Measurements from ENCODE around the gene AMH.

DNA sequence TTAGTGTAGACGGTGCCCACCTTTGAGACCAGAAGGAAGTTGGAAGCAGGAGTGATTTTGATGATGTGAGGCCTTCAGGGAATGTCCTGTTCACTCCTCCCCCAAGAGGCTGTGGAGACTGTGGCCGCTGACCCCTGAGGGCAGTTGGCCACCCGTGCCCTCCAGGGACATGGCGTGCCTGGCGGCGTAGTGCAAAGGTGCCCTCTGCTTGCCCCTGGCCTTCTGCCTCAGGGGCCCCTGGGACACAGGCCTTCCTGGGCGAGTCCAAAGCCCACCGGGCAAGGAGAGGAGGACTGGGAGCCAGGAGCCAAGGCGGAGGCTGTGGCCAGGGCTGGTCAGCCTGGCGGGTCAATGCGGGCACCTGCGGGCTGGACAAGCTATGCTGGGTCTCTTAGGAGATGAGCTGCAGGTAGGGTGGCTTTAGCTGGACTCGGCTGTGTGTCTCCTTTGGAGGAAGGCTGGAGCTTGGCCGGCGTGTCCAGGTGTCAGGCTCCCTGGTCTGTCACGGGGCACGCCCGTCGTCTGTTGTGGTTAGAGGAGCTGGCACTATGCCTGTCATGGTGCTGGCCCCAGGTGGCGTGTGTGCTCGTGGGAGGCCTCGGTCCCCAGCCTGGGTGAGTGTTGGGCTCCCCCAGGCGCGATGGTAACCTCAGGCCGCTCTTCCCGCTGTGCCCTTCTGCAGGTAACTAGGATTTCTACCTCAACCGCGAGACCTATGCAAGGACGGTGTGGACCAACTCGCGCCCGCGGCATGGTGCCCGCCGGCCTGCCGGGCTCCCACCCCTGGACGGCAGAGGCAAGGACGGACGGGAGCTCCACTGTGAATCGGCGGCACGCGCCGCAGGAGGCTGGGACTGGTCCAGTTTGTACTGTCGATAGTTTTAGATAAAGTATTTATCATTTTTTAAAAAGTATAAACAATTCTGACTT lies 19.8 kb upstream of the AMH start:
- TF ChIP-seq, protein P1, sequence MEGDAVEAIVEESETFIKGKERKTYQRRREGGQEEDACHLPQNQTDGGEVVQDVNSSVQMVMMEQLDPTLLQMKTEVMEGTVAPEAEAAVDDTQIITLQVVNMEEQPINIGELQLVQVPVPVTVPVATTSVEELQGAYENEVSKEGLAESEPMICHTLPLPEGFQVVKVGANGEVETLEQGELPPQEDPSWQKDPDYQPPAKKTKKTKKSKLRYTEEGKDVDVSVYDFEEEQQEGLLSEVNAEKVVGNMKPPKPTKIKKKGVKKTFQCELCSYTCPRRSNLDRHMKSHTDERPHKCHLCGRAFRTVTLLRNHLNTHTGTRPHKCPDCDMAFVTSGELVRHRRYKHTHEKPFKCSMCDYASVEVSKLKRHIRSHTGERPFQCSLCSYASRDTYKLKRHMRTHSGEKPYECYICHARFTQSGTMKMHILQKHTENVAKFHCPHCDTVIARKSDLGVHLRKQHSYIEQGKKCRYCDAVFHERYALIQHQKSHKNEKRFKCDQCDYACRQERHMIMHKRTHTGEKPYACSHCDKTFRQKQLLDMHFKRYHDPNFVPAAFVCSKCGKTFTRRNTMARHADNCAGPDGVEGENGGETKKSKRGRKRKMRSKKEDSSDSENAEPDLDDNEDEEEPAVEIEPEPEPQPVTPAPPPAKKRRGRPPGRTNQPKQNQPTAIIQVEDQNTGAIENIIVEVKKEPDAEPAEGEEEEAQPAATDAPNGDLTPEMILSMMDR (IDR thresholded peaks at IDR 0.05): no peak
- no peak for TF ChIP-seq TEAD1 (CRISPR knock-in tag; IDR thresholded peaks at IDR 0.05)
- no peak for TF ChIP-seq GABPB1 (CRISPR knock-in tag; IDR thresholded peaks at IDR 0.05)
- TF ChIP-seq ZNF121 (CRISPR knock-in tag; IDR thresholded peaks at IDR 0.05): no peak
- TF ChIP-seq SMAD3 (CRISPR knock-in tag; IDR thresholded peaks at IDR 0.05; ENCODE audit: borderline replicate concordance): no peak
- TF ChIP-seq, protein P2, sequence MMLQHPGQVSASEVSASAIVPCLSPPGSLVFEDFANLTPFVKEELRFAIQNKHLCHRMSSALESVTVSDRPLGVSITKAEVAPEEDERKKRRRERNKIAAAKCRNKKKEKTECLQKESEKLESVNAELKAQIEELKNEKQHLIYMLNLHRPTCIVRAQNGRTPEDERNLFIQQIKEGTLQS (CRISPR knock-in tag; conservative IDR thresholded peaks at IDR 0.05): no peak
- TF ChIP-seq IRF2 (CRISPR knock-in tag; IDR thresholded peaks at IDR 0.05; ENCODE audit: borderline replicate concordance, low read depth): no peak
- TF ChIP-seq ESRRA (CRISPR knock-in tag; IDR thresholded peaks at IDR 0.05; ENCODE audit: borderline replicate concordance): no peak
- no peak for TF ChIP-seq NFYB (CRISPR knock-in tag; conservative IDR thresholded peaks at IDR 0.05; ENCODE audit: low read depth)
- TF ChIP-seq, protein P3, sequence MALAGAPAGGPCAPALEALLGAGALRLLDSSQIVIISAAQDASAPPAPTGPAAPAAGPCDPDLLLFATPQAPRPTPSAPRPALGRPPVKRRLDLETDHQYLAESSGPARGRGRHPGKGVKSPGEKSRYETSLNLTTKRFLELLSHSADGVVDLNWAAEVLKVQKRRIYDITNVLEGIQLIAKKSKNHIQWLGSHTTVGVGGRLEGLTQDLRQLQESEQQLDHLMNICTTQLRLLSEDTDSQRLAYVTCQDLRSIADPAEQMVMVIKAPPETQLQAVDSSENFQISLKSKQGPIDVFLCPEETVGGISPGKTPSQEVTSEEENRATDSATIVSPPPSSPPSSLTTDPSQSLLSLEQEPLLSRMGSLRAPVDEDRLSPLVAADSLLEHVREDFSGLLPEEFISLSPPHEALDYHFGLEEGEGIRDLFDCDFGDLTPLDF (CRISPR knock-in tag; IDR thresholded peaks at IDR 0.05): no peak
- TF ChIP-seq TEAD4 (CRISPR knock-in tag; IDR thresholded peaks at IDR 0.05): no peak
- TF ChIP-seq, protein P4, sequence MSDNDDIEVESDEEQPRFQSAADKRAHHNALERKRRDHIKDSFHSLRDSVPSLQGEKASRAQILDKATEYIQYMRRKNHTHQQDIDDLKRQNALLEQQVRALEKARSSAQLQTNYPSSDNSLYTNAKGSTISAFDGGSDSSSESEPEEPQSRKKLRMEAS (CRISPR knock-in tag; IDR thresholded peaks at IDR 0.05): no peak
- TF ChIP-seq, protein P5, sequence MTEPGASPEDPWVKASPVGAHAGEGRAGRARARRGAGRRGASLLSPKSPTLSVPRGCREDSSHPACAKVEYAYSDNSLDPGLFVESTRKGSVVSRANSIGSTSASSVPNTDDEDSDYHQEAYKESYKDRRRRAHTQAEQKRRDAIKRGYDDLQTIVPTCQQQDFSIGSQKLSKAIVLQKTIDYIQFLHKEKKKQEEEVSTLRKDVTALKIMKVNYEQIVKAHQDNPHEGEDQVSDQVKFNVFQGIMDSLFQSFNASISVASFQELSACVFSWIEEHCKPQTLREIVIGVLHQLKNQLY (CRISPR knock-in tag; IDR thresholded peaks at IDR 0.05): no peak

Measured in WTC11 (cell line).